Measurements from ENCODE around the gene IRAK2. TPM values are rescaled to one million over a fixed set of nuclear protein-coding genes. Genes with fewer than 3 reads are reported as not detected.
"Not testable (repeated sequence)": the region's sequence is repeated elsewhere in the genome, so short reads cannot be mapped to it uniquely, and the experiment has no call there.

IRAK2 gene
- total and polyA plus RNA-seq, 12 donors = 0.73 to 3.6 (median 1.3) TPM

DNA sequence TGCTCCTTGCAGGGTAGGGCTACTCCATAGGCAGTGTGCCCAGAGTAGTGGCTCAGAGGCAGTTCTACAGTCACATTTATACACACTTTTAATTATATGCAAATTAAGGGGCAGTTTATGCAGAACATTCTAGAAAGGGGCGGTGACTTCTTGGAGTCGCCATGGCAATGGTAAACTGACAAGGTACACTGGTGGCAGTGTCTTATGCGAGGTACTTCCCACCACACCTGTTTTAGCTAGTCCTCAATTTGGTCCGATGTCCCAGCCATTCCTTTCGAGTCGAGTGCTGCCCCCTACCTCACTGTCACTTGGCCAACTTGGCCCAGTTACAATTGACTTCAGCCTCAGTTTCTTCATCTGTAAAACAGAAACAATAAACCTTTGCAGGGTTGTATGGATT, 3.8 kb upstream of the IRAK2 start:
- TF ChIP-seq, protein P1, sequence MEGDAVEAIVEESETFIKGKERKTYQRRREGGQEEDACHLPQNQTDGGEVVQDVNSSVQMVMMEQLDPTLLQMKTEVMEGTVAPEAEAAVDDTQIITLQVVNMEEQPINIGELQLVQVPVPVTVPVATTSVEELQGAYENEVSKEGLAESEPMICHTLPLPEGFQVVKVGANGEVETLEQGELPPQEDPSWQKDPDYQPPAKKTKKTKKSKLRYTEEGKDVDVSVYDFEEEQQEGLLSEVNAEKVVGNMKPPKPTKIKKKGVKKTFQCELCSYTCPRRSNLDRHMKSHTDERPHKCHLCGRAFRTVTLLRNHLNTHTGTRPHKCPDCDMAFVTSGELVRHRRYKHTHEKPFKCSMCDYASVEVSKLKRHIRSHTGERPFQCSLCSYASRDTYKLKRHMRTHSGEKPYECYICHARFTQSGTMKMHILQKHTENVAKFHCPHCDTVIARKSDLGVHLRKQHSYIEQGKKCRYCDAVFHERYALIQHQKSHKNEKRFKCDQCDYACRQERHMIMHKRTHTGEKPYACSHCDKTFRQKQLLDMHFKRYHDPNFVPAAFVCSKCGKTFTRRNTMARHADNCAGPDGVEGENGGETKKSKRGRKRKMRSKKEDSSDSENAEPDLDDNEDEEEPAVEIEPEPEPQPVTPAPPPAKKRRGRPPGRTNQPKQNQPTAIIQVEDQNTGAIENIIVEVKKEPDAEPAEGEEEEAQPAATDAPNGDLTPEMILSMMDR (IDR thresholded peaks at IDR 0.05) = no peak
- Histone ChIP-seq H3K27ac (no peak overlapping the region), H3K4me3 (no peak overlapping the region), H3K4me1 (peaks cover 0 to 20% (median 5%) of the 10 kb centered on the region in 9 donors), H3K36me3 (no peaks in the 10 kb centered on the region), H3K9me3 (no peaks in the 10 kb centered on the region), H3K27me3 (no peaks in the 10 kb centered on the region)
- no peak for ATAC-seq
- DNase-seq = no peak
- 74 to 84% methylated on average over 6 of the region's 6 CpGs for WGBS, 2 donors
- intact Hi-C loops (cut with DNase I) = loop anchor here in 5 of 10 donors (5.0 to 10.0 kb wide), 3 partner anchors 56 to 64 kb away; no protein-coding TSS in a partner anchor

DNA sequence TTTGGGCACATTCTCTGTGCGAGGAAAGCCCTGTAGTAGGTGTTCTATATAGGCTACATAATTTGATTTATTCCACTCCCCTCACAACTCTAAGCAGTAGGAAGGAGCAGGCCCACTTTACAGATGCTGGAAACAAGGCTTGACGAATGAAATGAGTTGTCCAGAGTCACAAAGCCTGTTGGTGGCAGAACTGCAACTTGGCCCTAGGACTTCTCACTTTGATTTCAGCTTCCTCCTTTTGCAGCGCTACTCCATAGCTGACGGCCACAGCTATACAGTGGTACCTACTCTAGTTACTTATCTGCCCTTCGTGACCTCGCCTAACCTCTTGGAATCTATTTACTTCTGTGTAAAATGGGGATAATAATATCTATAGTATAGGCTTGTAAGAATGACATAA, 2.5 kb upstream of the IRAK2 start:
- Histone ChIP-seq H3K27me3 (no peaks in the 10 kb centered on the region), H3K4me1 (peaks cover 0 to 27% (median 5%) of the 10 kb centered on the region in 9 donors), H3K4me3 (no peak overlapping the region), H3K27ac (no peak overlapping the region), H3K9me3 (no peaks in the 10 kb centered on the region), H3K36me3 (no peaks in the 10 kb centered on the region)
- 91 to 92% methylated on average over 6 of the region's 6 CpGs for WGBS, 2 donors
- ATAC-seq (no peak), DNase-seq (no peak)
- intact Hi-C loops (cut with DNase I) = loop anchor here in 5 of 10 donors (5.0 to 10.0 kb wide), 3 partner anchors 55 to 63 kb away; no protein-coding TSS in a partner anchor
- TF ChIP-seq, protein P1 (IDR thresholded peaks at IDR 0.05) = no peak

DNA sequence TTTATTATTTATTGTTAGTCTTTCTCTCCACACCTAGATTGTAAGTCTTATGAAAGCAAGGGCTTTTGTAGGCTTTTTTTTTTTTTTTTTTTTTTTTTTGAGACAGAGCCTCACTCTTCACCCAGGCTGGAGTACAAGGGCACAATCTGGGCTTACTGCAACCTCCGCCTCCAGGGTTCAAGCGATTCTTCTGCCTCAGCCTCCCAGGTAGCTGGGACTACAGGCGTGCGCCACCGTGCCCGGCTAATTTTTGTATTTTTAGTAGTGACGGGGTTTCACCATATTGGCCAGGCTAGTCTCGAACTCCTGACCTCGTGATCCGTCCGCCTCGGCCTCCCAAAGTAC, 546 bp upstream of the IRAK2 start:
- not testable (repeated sequence) for H3K9me3 ChIP-seq, DNase-seq, H3K27ac ChIP-seq, ATAC-seq, H3K36me3 ChIP-seq, H3K27me3 ChIP-seq
- intact Hi-C loops (cut with DNase I) = loop anchor here in 7 of 10 donors (2.0 to 10.0 kb wide), 4 partner anchors 53 to 61 kb away; no protein-coding TSS in a partner anchor
- peak overlapping the region in 9 of 10 donors; percentile 56 to 92 (median 86) for H3K4me3 ChIP-seq
- peaks cover 0 to 27% (median 5%) of the 10 kb centered on the region in 9 donors for H3K4me1 ChIP-seq
- WGBS, 2 donors = 71 to 72% methylated on average over 12 of the region's 12 CpGs

DNA sequence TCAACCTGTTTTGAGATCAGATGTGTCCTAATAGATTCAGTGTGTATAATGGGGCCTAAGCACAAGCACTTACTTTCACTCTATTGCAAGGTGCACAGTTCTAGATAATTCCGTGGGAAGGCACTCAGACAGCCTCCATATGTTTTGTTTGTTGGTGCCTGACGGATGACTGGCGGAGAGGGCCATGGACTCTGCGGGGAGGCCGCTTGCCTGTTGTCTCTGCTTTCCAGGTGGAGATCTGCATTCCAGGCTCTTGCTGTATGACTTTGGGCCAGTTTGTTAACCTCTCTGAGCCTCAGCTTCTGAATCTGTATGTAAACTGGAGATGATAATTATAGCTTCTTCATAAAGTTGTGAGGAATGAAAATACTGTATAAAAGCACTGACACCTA, 1.5 kb downstream of the IRAK2 start:
- intact Hi-C loops (cut with DNase I) = loop anchor here in 5 of 10 donors (5.0 to 10.0 kb wide), 2 partner anchors 56 to 59 kb away; no protein-coding TSS in a partner anchor
- 93 to 94% methylated on average over 5 of the region's 5 CpGs for WGBS, 2 donors
- TF ChIP-seq, protein P1 (IDR thresholded peaks at IDR 0.05) = no peak
- Histone ChIP-seq H3K4me1 (peaks cover 0 to 27% (median 0%) of the 10 kb centered on the region in 9 donors), H3K27me3 (no peaks in the 10 kb centered on the region), H3K36me3 (peaks cover 0 to 6% (median 0%) of the 10 kb centered on the region in 9 donors), H3K4me3 (peak overlapping the region in 1 of 10 donors; percentile 88), H3K9me3 (peaks cover 0 to 12% (median 0%) of the 10 kb centered on the region in 11 donors), H3K27ac (no peak overlapping the region)
- no peak for DNase-seq
- ATAC-seq = no peak

DNA sequence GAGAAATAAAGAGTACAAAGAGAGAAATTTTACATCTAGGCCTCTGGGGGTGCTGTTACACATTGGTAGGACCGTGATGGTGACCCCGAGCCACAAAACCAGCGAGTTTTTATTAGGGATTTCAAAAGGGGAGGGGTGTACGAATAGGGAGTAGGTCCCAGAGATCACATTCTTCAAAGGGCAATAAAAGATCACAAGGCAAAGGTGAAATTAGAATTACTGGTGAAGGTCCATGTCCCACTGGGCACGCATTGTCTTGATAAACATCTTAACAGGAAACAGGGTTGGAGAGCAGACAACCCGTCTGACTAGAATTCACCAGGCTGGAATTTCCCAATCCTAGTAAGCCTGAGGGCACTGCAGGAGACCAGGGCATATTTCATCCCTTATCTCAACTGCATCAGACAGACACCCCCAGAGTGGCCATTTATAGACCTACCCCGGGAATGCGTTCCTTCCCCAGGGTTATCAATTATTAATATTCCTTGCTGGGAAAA, 4.3 kb downstream of the IRAK2 start:
- peaks cover 0 to 12% (median 0%) of the 10 kb centered on the region in 11 donors for H3K9me3 ChIP-seq
- no peaks in the 10 kb centered on the region for H3K27me3 ChIP-seq
- no peak overlapping the region for H3K4me3 ChIP-seq
- DNase-seq = no peak
- H3K36me3 ChIP-seq = peaks cover 0 to 6% (median 0%) of the 10 kb centered on the region in 9 donors
- H3K4me1 ChIP-seq = peaks cover 0 to 32% (median 5%) of the 10 kb centered on the region in 9 donors
- ATAC-seq = no peak
- TF ChIP-seq, protein P1 (IDR thresholded peaks at IDR 0.05) = no peak
- H3K27ac ChIP-seq = no peak overlapping the region
- WGBS, 2 donors = 74 to 82% methylated on average over 8 of the region's 8 CpGs
- intact Hi-C loops (cut with DNase I) = loop anchor here in 5 of 10 donors (5.0 to 10.0 kb wide), 2 partner anchors 53 to 56 kb away; no protein-coding TSS in a partner anchor

Data from heart right ventricle (tissue), 16 donors.